SU-DHL-6 (cell line): Measurements from ENCODE around the gene LAMB4.

Source experiments
- H2AFZ ChIP-seq: fragments of 200-600 bp; sonication (generic); 2 replicates; pipeline ENCODE4 v1.6.1; 2014; ENCODE audit warnings: low read depth, mild to moderate bottlenecking, moderate library complexity, mixed read lengths, antibody characterized with exemption, low read length; ENCODE audit not compliant: severe bottlenecking
- H3F3A ChIP-seq: fragments of 200-600 bp; shearing (Covaris generic); 2 replicates; pipeline ENCODE4 v1.6.0; 2016; ENCODE audit warnings: antibody characterized with exemption, mild to moderate bottlenecking; ENCODE audit not compliant: insufficient read depth
- H3K27ac ChIP-seq: fragments of 200-600 bp; sonication (generic); 2 replicates; pipeline ENCODE4 v1.5.1; 2016; ENCODE audit warnings: low read depth, mild to moderate bottlenecking, low read length, moderate library complexity, mixed read lengths
- H3K27me3 ChIP-seq: fragments of 200-600 bp; sonication (generic), shearing (Covaris generic); 2 replicates; pipeline ENCODE4 v1.6.0; 2014; ENCODE audit warnings: mild to moderate bottlenecking, low read length
- H3K36me3 ChIP-seq: fragments of 200-600 bp; sonication (generic); 2 replicates; pipeline ENCODE4 v1.6.1; 2014; ENCODE audit warnings: mild to moderate bottlenecking, low read length, mixed read lengths
- H3K4me2 ChIP-seq: fragments of 300-600, 200-600 bp; shearing (Covaris generic), sonication (generic); 2 replicates; pipeline ENCODE4 v1.6.0; 2014; ENCODE audit warnings: low read length, low read depth, mild to moderate bottlenecking; ENCODE audit not compliant: poor library complexity, severe bottlenecking
- H3K4me3 ChIP-seq: fragments of 200-600 bp; sonication (generic); 2 replicates; pipeline ENCODE4 v1.5.1; 2014; ENCODE audit warnings: antibody characterized with exemption, low read length, mild to moderate bottlenecking, mixed read lengths; ENCODE audit not compliant: insufficient read depth, poor library complexity, severe bottlenecking
- H3K79me2 ChIP-seq: fragments of 200-600 bp; sonication (generic); 2 replicates; pipeline ENCODE4 v1.6.1; 2014; ENCODE audit warnings: mild to moderate bottlenecking, low read length, moderate library complexity; ENCODE audit not compliant: insufficient read depth
- H3K9ac ChIP-seq: fragments of 200-600 bp; sonication (generic); 2 replicates; pipeline ENCODE4 v1.7.0; 2014; ENCODE audit warnings: mild to moderate bottlenecking, low read length
- H3K9me2 ChIP-seq: fragments of 200-600 bp; sonication (generic); replicated peaks from 2 replicates; pipeline ENCODE4 v1.6.1; 2014; ENCODE audit warnings: low read length; ENCODE audit not compliant: insufficient read depth
- H3K9me3 ChIP-seq: fragments of 200-600 bp; sonication (generic); 2 replicates; pipeline ENCODE4 v1.6.1; 2014; ENCODE audit warnings: low read length, mixed read lengths; ENCODE audit not compliant: insufficient read depth
- H4K20me1 ChIP-seq: fragments of 200-600 bp; sonication (generic); 2 replicates; pipeline ENCODE4 v1.6.1; 2014; ENCODE audit warnings: low read depth, mild to moderate bottlenecking, antibody characterized with exemption, low read length, moderate library complexity, mixed read lengths
- CTCF ChIP-seq: fragments of 200-600 bp; sonication (generic); IDR thresholded peaks from one replicate; pipeline ENCODE4 v1.5.1; 2017; ENCODE audit warnings: antibody characterized with exemption, mild to moderate bottlenecking, low read length, moderate library complexity; ENCODE audit not compliant: insufficient read depth, poor library complexity, severe bottlenecking
- EZH2phosphoT487 ChIP-seq: fragments of 200-600 bp; sonication (generic), shearing (Covaris generic); conservative IDR thresholded peaks from 2 replicates; pipeline ENCODE4 v1.6.1; 2018; ENCODE audit warnings: mild to moderate bottlenecking, antibody characterized with exemption, low read length, moderate library complexity, mixed read lengths

LAMB4 gene

GRCh38 chr7:108102671-108103312, 27.4 kb downstream of the LAMB4 start:
- no peak overlapping the region for H3K4me2 ChIP-seq
- H3K36me3 ChIP-seq, result no peaks in the 10 kb centered on the region

GRCh38 chr7:108101759-108102158, 28.4 kb downstream of the LAMB4 start:
- Histone ChIP-seq H2AFZ (no peak overlapping the region), H3K27ac (no peak overlapping the region), H3K4me2 (no peak overlapping the region), H4K20me1 (no peaks in the 10 kb centered on the region), H3K9me2 (no peaks in the 10 kb centered on the region), H3K4me3 (no peak overlapping the region), H3F3A (no peaks in the 10 kb centered on the region), H3K36me3 (no peaks in the 10 kb centered on the region), H3K27me3 (no peaks in the 10 kb centered on the region), H3K79me2 (no peaks in the 10 kb centered on the region), H3K9ac (no peak overlapping the region), H3K9me3 (no peaks in the 10 kb centered on the region)
- TF ChIP-seq CTCF (no peak), EZH2phosphoT487 (no peak)

More at GRCh38 chr7:108102671-108103312, 27.4 kb downstream of the LAMB4 start:
- H3F3A ChIP-seq, result no peaks in the 10 kb centered on the region
- no peaks in the 10 kb centered on the region for H3K9me2 ChIP-seq
- H3K79me2 ChIP-seq, result no peaks in the 10 kb centered on the region
- H4K20me1 ChIP-seq, result no peaks in the 10 kb centered on the region
- TF ChIP-seq CTCF (no peak), EZH2phosphoT487 (no peak)
- no peak overlapping the region for H3K4me3 ChIP-seq
- H3K27me3 ChIP-seq, result no peaks in the 10 kb centered on the region
- H3K9me3 ChIP-seq, result no peaks in the 10 kb centered on the region
- no peak overlapping the region for H3K9ac ChIP-seq
- H2AFZ ChIP-seq, result no peak overlapping the region
- H3K27ac ChIP-seq, result no peak overlapping the region

DNA sequence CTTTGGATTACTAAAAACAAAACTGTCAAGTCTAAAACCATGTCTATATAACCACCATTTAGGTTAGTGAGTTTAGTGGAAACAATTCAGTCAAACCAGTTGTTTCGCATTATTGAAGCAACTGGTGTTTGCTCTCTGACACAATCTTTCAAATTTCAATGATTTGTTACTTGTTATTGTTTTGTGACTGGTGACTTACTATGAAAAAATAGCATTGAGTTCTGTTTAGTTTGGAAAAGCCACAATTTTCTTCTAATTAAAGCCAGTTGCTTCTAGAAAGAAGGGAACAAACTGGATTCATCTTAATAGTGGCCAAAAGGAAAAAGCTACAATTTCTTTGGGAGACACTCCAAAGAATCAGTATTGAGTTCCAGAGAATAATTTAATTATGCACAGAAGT, 30.4 kb downstream of the LAMB4 start:
- Histone ChIP-seq H3K9ac (no peak overlapping the region), H3F3A (no peaks in the 10 kb centered on the region), H2AFZ (no peak overlapping the region), H3K36me3 (no peaks in the 10 kb centered on the region), H3K4me2 (no peak overlapping the region), H3K9me3 (no peaks in the 10 kb centered on the region), H4K20me1 (no peaks in the 10 kb centered on the region), H3K4me3 (no peak overlapping the region), H3K27ac (no peak overlapping the region), H3K27me3 (no peaks in the 10 kb centered on the region), H3K79me2 (no peaks in the 10 kb centered on the region), H3K9me2 (no peaks in the 10 kb centered on the region)
- no peak for TF ChIP-seq CTCF
- TF ChIP-seq EZH2phosphoT487, result no peak
